HUDEP-2 (cell line): Measurements from ENCODE around the gene MIF.
A peak's percentile ranks its signal among the peaks of the same experiment; 100 is the strongest.

Experiments used
- DNase-seq, 76 experiments: peaks; one replicate each; lab custom pipeline; 2025; ENCODE audit not compliant: unreplicated experiment in 76 of 76; lab: John Stamatoyannopoulos, UW

The MIF gene

GRCh38 chr22:23874871-23875270 is 19.3 kb upstream of the MIF start:
- no peak for DNase-seq

- DNase-seq = no peak
These were observed 18.4 kb upstream of the MIF start for GRCh38 chr22:23875801-23876200.

GRCh38 chr22:23877566-23877965 is 16.6 kb upstream of the MIF start:
- DNase-seq = no peak

GRCh38 chr22:23878219-23878618 is 16.0 kb upstream of the MIF start:
- DNase-seq = no peak

- no peak for DNase-seq
These were observed 11.8 kb upstream of the MIF start for GRCh38 chr22:23882370-23882769.

GRCh38 chr22:23883658-23884057 is 10.5 kb upstream of the MIF start:
- no peak for DNase-seq

GRCh38 chr22:23884140-23884539 is 10.0 kb upstream of the MIF start:
- no peak for DNase-seq

GRCh38 chr22:23888615-23889401 is 5.4 kb upstream of the MIF start:
- DNase-seq = peak in 5 of 76 experiments; percentile 8 to 22 (median 9)

- no peak for DNase-seq
These were observed 4.6 kb upstream of the MIF start for GRCh38 chr22:23889620-23890019.

- no peak for DNase-seq
These were observed 2.5 kb upstream of the MIF start for GRCh38 chr22:23891726-23892125.

- DNase-seq = no peak
These were observed 2.1 kb upstream of the MIF start for GRCh38 chr22:23892130-23892529.

- DNase-seq = no peak
These were observed 1.5 kb upstream of the MIF start for GRCh38 chr22:23892706-23893105.

GRCh38 chr22:23893121-23893944 is 850 bp upstream of the MIF start:
- peak in 7 of 76 experiments; percentile 31 to 74 (median 43) for DNase-seq

- DNase-seq = peak in 74 of 76 experiments; percentile 16 to 83 (median 69)
These were observed 771 bp downstream of the MIF start for GRCh38 chr22:23894710-23895598.

- no peak for DNase-seq
These were observed 1.5 kb downstream of the MIF start for GRCh38 chr22:23895599-23896144.

- DNase-seq = no peak
These were observed 2.0 kb downstream of the MIF start for GRCh38 chr22:23896166-23896522.

- no peak for DNase-seq
These were observed 2.5 kb downstream of the MIF start for GRCh38 chr22:23896523-23897186.

GRCh38 chr22:23897320-23897719 is 3.1 kb downstream of the MIF start:
- DNase-seq = no peak

GRCh38 chr22:23898006-23898974 is 4.1 kb downstream of the MIF start:
- peak in 70 of 76 experiments; percentile 17 to 81 (median 47) for DNase-seq
